HepG2 (cell line): Measurements from ENCODE around the gene RHD. TPM values are rescaled to one million over a fixed set of nuclear protein-coding genes. Genes with fewer than 3 reads are reported as not detected.
"Not testable (repeated sequence)": the region's sequence is repeated elsewhere in the genome, so short reads cannot be mapped to it uniquely, and the experiment has no call there.

Experiments used
- ATAC-seq: fragments of 200-7000 bp; cut with Tn5 transposase; 3 replicates; pipeline ENCODE4 v1.9.1; 2020; ENCODE audit warnings: mild to moderate bottlenecking, moderate library complexity
- BruUV-seq: library from RNA; stranded (reverse); fragments of 400-500 nt; replicated peaks from 2 replicates; lab custom pipeline; 2021; lab: Mats Ljungman, UMichigan
- CTCF ChIA-PET: fragments of 300-600 bp; formaldehyde crosslinking; extraction: SDS; loops from one replicate; lab custom pipeline; 2021; ENCODE audit warnings: low total read pairs, inconsistent platforms, low intra/inter-chr PET ratio; lab: Yijun Ruan, JAX
- POLR2A ChIA-PET: fragments of 350-600 bp; sonication (Branson Sonifier 250); formaldehyde crosslinking; loops from one replicate; lab custom pipeline; 2020; ENCODE audit warnings: antibody characterized with exemption, inconsistent platforms; lab: Yijun Ruan, JAX
- DNase-seq: peaks from one replicate; pipeline ENCODE4 v3.0.0-alpha.2; 2015; ENCODE audit warnings: low spot score
- FAIRE-seq: peaks from 3 replicates; lab custom pipeline; 2011; peaks lifted over from hg19 to GRCh38; lab: Jason Lieb, UNC
- H2AFZ ChIP-seq: one replicate; pipeline ENCODE4 v1.6.1; 2011; ENCODE audit warnings: low read length, inconsistent platforms
- H3K27ac ChIP-seq: fragments of 300-600 bp; 3 replicates; pipeline ENCODE4 v1.8.0; 2011; ENCODE audit warnings: mixed run types, mild to moderate bottlenecking, mixed read lengths, low read length, inconsistent platforms; ENCODE audit not compliant: insufficient read depth; ENCODE audit errors: extremely low read length
- H3K27me3 ChIP-seq, 2 experiments: fragments of 200-600 bp in 1 of 2; 2 replicates in 1 of 2; 3 replicates in 1 of 2; pipeline versions ENCODE4 v1.6.0 to v1.8.0; 2011; ENCODE audit warnings: low read length in 2 of 2, mild to moderate bottlenecking in 2 of 2, moderate library complexity in 2 of 2, inconsistent platforms in 1 of 2; ENCODE audit not compliant: insufficient read depth in 2 of 2, control insufficient read depth in 1 of 2
- H3K36me3 ChIP-seq, 2 experiments: fragments of 200-600 bp in 1 of 2; replicated peaks in 1 of 2; 2 replicates in 1 of 2; 3 replicates in 1 of 2; pipeline versions ENCODE4 v1.5.1 to v1.8.0; 2011; ENCODE audit warnings: low read length in 2 of 2, inconsistent platforms in 1 of 2; ENCODE audit not compliant: insufficient read depth in 2 of 2, control insufficient read depth in 1 of 2
- H3K4me1 ChIP-seq: 2 replicates; pipeline ENCODE4 v1.5.1; 2012; ENCODE audit warnings: low read length, inconsistent platforms; ENCODE audit not compliant: insufficient read depth
- H3K4me2 ChIP-seq: 2 replicates; pipeline ENCODE4 v1.6.0; 2011; ENCODE audit warnings: low read depth, low read length, inconsistent platforms
- H3K4me3 ChIP-seq, 3 experiments: fragments of 200-600 bp in 1 of 3; sonication (generic), shearing (Covaris generic) in 1 of 3; replicated peaks in 1 of 3; 2 replicates each; pipeline ENCODE4 v1.5.1; 2011 to 2016; ENCODE audit warnings: low read length in 3 of 3, inconsistent platforms in 2 of 3, low read depth in 2 of 3, mild to moderate bottlenecking in 2 of 3, control low read depth in 1 of 3, mixed read lengths in 1 of 3; ENCODE audit not compliant: insufficient read depth in 1 of 3
- H3K79me2 ChIP-seq: one replicate; pipeline ENCODE4 v1.6.1; 2011; ENCODE audit warnings: low read length, inconsistent platforms; ENCODE audit not compliant: insufficient read depth
- H3K9ac ChIP-seq: 2 replicates; pipeline ENCODE4 v1.6.0; 2011; ENCODE audit warnings: mild to moderate bottlenecking, low read depth, low read length, inconsistent platforms; ENCODE audit not compliant: insufficient read depth
- H3K9me3 ChIP-seq: 2 replicates; pipeline ENCODE4 v1.5.1; 2012; ENCODE audit warnings: mild to moderate bottlenecking, low read length
- H4K20me1 ChIP-seq: 2 replicates; pipeline ENCODE4 v1.6.0; 2011; ENCODE audit warnings: inconsistent platforms, mild to moderate bottlenecking, low read length, moderate library complexity; ENCODE audit not compliant: insufficient read depth
- ZNF768 ChIP-seq: sonication (generic); formaldehyde crosslinking; IDR thresholded peaks from 2 replicates; pipeline ENCODE4 v1.4.0; 2020; ENCODE audit warnings: missing genetic modification reagents
- WGBS: methylation state at CpG from one replicate; pipeline ENCODE4 v1.1.6; 2017; ENCODE audit warnings: low lambda C conversion rate; 5-methylcytosine and 5-hydroxymethylcytosine counted together
- in situ Hi-C: cut with HindIII; loops from 2 replicates; pipeline ENCODE4 v1.10.0; 2017; ENCODE audit warnings: low pct_unique_long_range_greater_than_20kb; ENCODE audit not compliant: extremely low pct_ligation_motif_present
- intact Hi-C: fragments of 100-400 bp; cut with micrococcal nuclease; formaldehyde crosslinking; loops from one replicate; pipeline ENCODE4 v1.10.0; 2022; ENCODE audit not compliant: unreplicated experiment
- polyA plus RNA-seq, 8 experiments: library from polyadenylated mRNA; depleted of rRNA in 3 of 8; stranded (reverse) in 7 of 8; unstranded in 1 of 8; fragments of >200 nt; fragmentation: Illumina TruSeq in 4 of 8; extraction: Trizol in 4 of 8; gene quantifications; 2 replicates each; pipeline versions ENCODE4 v1.2.1 to v1.2.3, GENCODE V29; 2011 to 2016; ENCODE audit warnings: low read depth in 4 of 8, missing spikeins in 1 of 8, mixed read lengths in 1 of 8; ENCODE audit not compliant: insufficient read depth in 1 of 8
- total RNA-seq, 5 experiments: library from RNA; depleted of rRNA; stranded (reverse); fragments of >200 nt; fragmentation: Illumina TruSeq; extraction: Trizol; gene quantifications; 2 replicates each; pipeline ENCODE4 v1.2.3, GENCODE V29; 2016; ENCODE audit warnings: low read depth in 1 of 5

The RHD gene
- total and polyA plus RNA-seq, 2 of the 13 experiments (the other 11 are each of a cell fraction or from before 2014, with no cell fraction given), result not detected

GRCh38 chr1:25285862-25286261, 13.6 kb downstream of the RHD start:
- DNase-seq, H3K4me1 ChIP-seq, FAIRE-seq, H2AFZ ChIP-seq, H3K9me3 ChIP-seq, ATAC-seq, H3K9ac ChIP-seq, H3K27ac ChIP-seq, POLR2A ChIA-PET, in situ Hi-C loops, H3K36me3 ChIP-seq, BruUV-seq, H3K79me2 ChIP-seq, H3K4me3 ChIP-seq, H4K20me1 ChIP-seq, H3K4me2 ChIP-seq, CTCF ChIA-PET, H3K27me3 ChIP-seq: not testable (repeated sequence)
- peak; percentile 59; the same call in 1 of the 2 replicates for TF ChIP-seq ZNF768
- intact Hi-C loops, result loop anchor here (10.0 kb wide), 1 partner anchor 129 kb away; no protein-coding TSS in a partner anchor
- WGBS, result 0% methylated on average over 3 of the region's 3 CpGs

GRCh38 chr1:25287164-25287563, 14.9 kb downstream of the RHD start:
- H3K9ac ChIP-seq, H3K36me3 ChIP-seq, H3K27ac ChIP-seq, CTCF ChIA-PET, H2AFZ ChIP-seq, POLR2A ChIA-PET, H3K4me1 ChIP-seq, H3K27me3 ChIP-seq, H3K79me2 ChIP-seq, BruUV-seq, in situ Hi-C loops, H4K20me1 ChIP-seq, H3K4me3 ChIP-seq, FAIRE-seq, H3K9me3 ChIP-seq: not testable (repeated sequence)
- intact Hi-C loops, result loop anchor here (10.0 kb wide), 1 partner anchor 128 kb away; no protein-coding TSS in a partner anchor
- WGBS, result 10% methylated on average over 1 of the region's 6 CpGs
- DNase-seq, result peak; percentile 4
- ATAC-seq, result peak; percentile 78
- H3K4me2 ChIP-seq, result peak overlapping the region; percentile 58

GRCh38 chr1:25288573-25289101, 16.3 kb downstream of the RHD start:
- intact Hi-C loops, result loop anchor here (10.0 kb wide), 1 partner anchor 126 kb away; no protein-coding TSS in a partner anchor
- H3K79me2 ChIP-seq, POLR2A ChIA-PET, BruUV-seq, H3K9me3 ChIP-seq, H3K4me1 ChIP-seq, H4K20me1 ChIP-seq, CTCF ChIA-PET, H3K27ac ChIP-seq, H3K27me3 ChIP-seq, H3K4me3 ChIP-seq, ATAC-seq, H3K4me2 ChIP-seq, in situ Hi-C loops, DNase-seq, H3K9ac ChIP-seq, H2AFZ ChIP-seq, H3K36me3 ChIP-seq, FAIRE-seq: not testable (repeated sequence)
- WGBS, result 17% methylated on average over 1 of the region's 8 CpGs
